ENCODE results near the gene HMCN2.

HMCN2 gene

DNA sequence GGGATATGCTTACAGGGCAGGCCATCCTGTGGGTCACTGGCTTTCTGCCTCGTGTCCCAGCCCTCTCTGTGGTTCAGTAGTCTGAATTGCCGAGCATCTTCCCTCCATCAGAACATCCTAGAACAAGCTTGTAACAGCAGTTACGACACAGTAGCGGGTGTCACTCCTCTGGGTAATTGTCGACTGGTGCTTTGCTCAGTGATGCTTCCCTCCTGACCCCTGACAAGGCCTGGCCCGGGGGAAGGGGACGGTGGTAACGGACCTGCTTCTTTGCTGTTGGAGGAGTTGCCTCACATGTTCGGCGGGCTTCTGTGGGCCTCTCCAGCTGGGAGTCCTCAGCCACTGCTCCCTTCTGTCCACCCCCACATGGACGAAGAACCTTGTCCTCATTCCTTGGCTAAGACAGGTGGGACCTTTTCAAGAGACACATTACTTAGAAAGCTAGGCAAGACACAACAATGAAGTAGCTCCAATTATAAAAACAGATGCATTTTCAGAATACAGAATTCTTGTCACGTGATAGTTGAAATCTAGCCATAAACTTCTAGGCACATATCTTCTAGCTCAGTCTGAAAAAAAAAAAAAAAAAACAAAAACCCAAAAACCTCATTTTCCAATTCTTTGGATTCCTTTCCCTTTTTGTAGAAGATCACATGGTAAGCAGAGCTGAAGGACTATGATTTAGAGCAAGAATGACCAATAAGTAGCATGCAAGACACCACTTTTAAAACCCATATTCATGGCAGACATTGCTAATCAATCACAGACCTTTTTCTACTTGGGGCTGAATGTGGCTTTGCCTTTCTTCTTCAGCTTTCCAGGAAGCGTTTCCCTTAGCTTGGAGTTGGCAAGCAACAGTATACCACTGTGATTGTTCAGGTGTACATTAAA lies 25.0 kb downstream of the HMCN2 start:
- DNase-seq (ENCODE audit: low read depth): peak; percentile 54

- no peak for DNase-seq (ENCODE audit: low read depth)
Observed at GRCh38 chr9:130291474-130291873, 25.9 kb downstream of the HMCN2 start.

DNA sequence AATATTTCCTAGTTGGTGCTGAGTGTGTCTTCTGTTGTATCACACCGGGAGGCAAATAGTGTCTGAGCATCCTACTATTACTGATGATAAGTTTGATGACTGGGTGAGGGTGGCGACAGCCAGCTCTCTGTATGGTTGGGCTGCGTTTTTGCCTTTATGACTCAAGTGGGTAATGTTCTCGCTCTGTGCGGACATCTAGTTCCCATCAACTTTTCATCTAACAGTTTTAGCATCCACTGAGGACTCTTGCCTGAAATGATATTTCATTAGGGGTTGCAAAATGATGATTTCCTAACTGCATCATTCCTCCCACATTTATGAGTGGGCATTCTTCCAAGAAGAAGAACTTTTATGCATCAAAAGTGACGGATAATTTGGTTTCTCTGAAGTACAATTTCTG lies 26.5 kb downstream of the HMCN2 start:
- peak; percentile 19 for DNase-seq (ENCODE audit: low read depth)

GRCh38 chr9:130294664-130295063 lies 29.1 kb downstream of the HMCN2 start:
- DNase-seq (ENCODE audit: low read depth): no peak

- no peak for DNase-seq (ENCODE audit: low read depth)
Observed at GRCh38 chr9:130295431-130295830, 29.9 kb downstream of the HMCN2 start.

DNA sequence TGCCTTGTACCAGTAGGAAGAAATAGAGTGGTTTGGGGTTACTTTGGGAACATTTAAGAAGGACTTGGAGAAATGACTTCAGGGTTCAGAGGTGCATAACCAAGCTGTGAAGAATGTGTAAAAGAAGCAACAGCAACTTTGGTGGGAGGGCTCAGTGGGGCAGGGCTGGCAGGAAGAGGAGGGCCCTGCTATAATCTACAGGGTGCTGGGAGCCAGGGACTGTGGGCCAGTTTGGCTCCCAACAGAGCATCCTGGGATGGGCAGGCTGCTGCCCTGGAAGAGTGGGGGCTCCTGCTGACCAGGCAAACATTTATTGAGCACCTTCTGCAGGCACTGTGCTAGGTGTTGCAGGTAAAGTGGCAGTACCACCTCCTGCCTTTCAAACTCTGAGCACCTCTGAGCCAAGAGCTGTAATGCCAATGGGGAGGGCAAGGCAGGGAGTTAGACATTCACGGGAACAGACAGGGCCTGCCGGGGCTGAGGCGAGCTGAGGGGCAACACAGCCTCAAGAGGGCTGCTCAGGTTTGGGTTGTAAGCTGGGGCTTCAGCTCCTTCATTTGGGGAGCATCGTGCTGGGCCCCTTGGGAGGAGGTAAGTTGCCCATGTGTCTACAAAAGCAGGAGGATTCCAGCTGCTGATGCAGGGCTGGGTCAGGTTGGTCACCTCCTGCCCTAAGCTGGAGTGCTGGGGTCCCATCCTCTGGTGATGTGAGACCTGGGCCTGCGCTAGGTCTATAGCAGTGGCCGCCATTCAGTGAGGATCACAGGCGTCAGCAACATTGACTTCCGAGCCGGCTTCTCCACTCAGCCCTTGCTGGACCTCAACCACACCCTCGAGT lies 30.6 kb downstream of the HMCN2 start:
- DNase-seq (ENCODE audit: low read depth): no peak

- no peak for DNase-seq (ENCODE audit: low read depth)
Observed at GRCh38 chr9:130296783-130297055, 31.2 kb downstream of the HMCN2 start.

DNA sequence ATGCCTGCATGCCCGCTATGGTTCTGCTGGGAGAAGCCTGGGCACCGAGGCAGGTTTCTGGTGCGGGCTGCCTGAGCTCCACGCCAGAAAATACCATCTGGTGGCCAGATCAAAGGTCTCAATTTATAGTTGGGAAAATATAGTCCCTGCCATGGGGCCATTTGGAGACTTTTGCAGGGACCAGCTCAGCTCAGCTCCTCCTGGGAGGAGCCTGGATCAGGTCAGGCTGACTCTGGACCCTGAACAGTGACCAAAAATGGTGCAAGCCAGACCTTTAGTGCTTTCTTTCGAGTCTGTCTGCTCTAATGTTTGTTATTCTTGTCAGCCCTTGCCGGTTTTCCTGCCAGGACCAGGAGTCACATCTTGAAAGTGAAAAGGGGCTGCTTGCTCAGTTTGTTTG lies 31.8 kb downstream of the HMCN2 start:
- DNase-seq (ENCODE audit: low read depth): no peak

GRCh38 chr9:130298662-130299279 lies 33.2 kb downstream of the HMCN2 start:
- peak; percentile 34 for DNase-seq (ENCODE audit: low read depth)

GRCh38 chr9:130299785-130300615 lies 34.4 kb downstream of the HMCN2 start:
- DNase-seq (ENCODE audit: low read depth): peak; percentile 10

DNA sequence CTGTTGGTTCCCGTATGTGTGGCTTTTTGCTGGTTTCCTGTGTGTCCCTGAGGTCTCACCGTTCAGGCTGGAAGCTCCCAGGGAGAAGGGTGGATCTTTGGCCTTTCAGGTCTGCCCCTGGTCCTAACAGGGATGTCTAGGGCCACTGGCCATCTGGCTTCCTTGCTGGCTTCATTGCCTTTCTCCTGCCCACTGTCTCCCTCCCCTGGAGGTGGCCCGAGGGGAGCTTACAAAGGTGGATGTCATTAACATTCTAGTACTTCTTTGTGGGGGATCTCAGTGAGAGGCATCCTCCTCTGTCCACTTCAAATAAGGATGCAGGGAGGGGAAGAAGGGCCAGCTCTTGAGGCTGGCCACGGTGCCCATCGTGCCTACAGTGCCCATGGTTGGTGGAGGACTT lies 35.2 kb downstream of the HMCN2 start:
- DNase-seq (ENCODE audit: low read depth): no peak

DNA sequence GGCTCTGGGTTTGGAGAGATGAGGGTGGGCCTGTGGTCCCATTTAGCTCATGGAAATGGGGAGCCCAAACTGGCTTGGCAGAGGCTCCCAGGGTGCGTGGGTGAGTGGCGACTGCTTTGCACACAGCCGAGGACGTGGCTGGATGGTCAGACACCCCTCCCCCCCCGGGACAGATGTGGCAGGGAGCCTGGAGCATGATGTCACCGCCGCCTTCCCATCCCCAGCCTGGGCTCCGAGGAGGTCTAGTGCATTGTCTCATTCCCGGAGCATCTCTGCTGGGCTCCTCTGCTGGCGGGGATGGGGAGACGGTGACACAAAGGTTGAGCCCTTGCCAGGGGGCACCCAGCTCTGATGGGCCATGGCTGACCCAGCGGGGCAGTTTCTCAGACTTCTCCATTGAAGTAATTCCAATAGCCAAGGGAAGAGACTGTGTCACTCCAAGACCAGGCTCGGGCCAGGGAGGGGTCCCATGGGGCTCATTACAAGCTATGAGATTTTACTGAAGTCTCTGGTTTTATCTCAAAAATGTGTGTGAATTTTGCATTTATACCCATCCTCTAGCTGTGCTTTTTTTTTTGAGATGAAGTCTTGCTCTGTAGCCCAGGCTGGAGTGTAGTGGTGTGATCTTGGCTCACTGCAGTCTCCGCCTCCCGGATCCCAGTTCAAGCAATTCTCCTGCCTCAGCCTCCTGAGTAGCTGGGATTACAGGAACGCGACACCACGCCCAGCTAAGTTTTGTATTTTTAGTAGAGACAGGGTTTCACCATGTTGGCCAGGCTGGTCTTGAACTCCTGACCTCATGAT lies 36.1 kb downstream of the HMCN2 start:
- DNase-seq (ENCODE audit: low read depth): peak; percentile 74

DNA sequence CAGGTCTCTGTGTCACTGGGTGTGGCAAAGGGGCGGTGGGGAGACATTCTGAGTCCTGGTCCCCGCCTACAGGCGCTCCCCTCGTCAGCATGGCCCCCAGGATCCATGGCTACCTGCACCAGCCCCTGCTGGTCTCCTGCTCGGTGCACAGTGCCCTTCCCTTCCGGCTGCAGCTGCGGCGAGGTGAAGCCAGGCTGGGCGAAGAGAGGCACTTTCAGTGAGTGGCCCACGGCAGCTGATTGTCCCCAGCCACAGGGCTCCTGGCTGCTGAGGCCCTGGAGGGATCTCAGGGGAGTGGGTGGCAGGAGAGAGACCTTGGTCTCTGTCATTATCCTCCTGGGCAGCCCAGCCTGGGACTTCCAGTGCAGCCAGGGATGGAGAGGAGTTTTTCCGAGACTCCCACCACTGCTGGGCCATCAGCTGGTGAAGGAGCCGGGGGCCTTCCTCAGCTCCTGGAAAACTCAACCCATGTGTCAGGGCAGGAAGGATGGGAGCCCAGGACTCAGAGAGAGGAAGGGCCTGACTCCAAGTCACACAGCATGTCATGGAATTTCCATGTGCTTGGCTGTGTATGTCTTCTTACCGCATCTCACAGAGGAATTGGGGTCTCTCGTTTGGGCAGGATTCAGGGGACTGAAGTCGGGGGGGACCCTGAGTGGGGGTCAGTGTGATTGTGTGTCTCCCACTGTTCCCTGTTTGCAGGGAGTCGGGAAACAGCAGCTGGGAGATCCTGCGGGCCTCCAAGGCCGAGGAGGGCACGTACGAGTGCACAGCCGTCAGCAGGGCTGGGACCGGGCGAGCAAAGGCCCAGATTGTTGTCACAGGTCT lies 37.4 kb downstream of the HMCN2 start:
- no peak for DNase-seq (ENCODE audit: low read depth)

DNA sequence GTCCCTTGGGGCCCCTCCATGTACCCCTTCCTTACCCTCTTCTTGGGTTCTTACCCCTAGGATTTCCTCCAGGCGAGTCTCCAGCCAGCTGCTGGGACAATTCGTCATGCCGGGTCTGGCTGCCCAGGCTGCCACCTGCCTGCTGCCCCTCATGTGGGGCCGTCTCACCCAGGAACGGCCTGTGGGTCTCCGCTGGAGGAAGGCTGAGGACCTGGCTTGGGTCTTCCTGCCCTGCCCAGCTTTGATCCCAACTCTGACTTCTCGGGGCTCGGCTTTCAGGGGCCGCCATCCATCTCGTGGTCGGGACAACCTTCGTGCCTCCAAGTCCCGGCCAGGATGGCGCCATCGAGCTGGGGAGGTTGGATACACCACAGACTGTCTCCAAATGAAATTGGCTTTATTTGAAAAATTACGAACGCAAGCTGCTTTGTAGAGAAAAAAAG lies 38.1 kb downstream of the HMCN2 start:
- no peak for DNase-seq (ENCODE audit: low read depth)

- peak; percentile 55 for DNase-seq (ENCODE audit: low read depth)
Observed at GRCh38 chr9:130304116-130304515, 38.6 kb downstream of the HMCN2 start.

- DNase-seq (ENCODE audit: low read depth): no peak
Observed at GRCh38 chr9:130304643-130305042, 39.1 kb downstream of the HMCN2 start.

DNA sequence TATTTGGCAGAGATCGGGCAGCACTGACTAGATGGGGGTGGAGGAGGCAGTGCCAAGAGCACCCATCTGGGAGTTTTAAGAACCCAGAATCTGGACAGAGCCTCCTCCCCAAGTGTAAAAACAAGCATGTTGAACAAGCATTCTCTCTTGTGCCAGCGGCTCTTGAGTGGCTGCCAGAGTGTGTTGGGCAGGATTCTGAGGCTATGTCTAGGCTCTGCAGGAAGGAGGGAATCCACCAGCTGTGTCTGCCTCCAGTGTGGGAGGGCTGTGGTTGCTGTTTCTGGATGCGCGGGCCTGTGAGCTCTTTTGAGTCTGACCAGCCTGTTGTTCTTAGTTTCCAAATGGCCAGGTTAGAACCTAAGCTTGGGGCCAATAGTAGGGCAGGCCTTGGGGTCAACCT lies 39.8 kb downstream of the HMCN2 start:
- no peak for DNase-seq (ENCODE audit: low read depth)

GRCh38 chr9:130306823-130307666 lies 41.5 kb downstream of the HMCN2 start:
- no peak for DNase-seq (ENCODE audit: low read depth)

DNA sequence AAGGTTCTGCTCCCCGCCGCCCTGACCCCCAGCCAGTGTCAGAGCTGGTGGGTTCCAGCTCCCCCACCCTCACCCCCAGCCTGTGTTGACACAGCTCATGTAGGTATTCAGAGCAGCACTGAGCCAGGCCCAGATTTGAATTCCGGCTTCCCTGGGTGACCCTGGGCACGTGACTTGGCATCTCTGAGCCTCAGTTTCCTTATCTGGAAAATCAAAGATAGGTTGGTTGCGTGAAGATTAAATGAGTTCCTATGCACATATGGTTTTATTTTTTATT lies 42.0 kb downstream of the HMCN2 start:
- DNase-seq (ENCODE audit: low read depth): no peak

Data from EH (cell line).